NCI-H2107 (cell line): Measurements from ENCODE around the gene ROCK2.

Experiments used
- DNase-seq: peaks from one replicate; lab custom pipeline; 2025; lab: John Stamatoyannopoulos, UW

Gene ROCK2

DNA sequence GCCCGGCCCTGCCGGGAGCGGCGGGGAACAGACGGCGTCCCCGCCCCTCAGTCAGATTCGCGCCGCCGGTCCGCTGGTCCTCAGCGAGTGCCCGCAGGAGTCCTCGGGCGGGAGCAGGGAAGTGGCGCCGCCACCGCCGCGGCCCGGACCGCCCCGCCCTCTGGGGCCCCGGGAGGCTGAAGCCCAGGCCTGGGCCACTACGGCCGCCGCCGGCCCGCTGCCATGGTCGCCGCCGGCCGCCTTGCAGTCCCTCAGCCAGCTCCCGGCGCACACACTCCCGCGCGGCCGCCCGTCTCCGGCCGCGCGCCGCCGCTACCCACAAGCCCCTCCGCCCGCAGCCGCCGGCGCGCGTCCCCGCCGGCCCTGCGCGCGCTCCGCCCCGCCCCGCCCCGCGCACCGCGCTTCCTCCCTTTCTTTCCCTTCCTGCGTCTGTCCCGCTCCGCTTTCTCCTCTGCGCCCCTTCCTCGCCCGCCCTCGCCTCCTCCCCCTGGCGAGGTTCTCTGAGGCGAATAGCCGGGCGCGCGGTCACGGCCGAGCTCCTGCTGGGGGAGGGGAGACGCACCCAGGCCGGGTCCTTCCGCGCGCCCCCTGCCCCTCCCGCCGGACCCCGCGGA is at the start of gene ROCK2:
Gene ROCK2 (minus strand): TSS at position 295 of the 614 bp plus-strand sequence. CDS start 500 bp downstream, outside the sequence.
- DNase-seq, result no peak

DNA sequence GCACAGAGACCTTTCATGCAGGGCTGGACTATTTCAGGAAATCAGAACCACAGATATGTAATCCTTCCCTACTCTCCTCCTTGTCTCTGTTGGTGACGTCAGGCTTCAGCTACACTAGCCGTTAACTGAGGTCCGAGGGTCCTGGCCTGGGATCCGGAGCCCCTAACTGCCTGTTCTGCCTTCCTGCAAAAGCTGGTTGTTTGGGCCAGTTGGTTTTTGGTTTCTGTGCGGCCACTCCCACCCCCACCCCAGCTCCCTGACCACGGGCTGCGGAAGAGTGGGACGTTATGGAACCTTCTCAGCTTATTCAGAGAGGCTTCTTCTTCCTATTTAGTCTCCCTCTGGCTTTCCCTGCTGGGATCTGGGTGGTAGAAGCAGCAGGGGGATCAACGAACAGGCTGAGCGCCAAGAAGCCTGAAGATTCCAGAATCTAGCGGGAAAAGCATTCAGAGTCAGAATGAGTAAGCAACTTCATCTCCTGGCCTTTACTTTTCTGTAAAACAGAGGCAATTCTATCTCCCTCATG is 49.3 kb upstream of the ROCK2 start:
- DNase-seq, result no peak

DNA sequence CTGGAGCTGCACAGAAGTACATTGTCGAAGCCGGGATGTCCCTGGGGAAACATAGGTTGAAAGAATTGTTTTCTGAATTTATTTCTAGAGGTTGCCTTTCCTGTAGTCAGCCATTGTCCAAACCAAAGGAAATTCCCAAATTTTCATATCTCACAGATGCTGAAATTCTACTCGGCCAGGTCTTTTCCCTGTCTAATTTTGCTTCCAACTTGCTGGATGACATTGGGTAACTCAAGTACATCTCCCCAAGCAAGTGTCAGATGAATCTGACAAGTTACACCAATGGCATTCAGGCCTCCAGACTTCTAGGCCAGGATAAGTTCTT is 47.5 kb upstream of the ROCK2 start:
- no peak for DNase-seq

DNA sequence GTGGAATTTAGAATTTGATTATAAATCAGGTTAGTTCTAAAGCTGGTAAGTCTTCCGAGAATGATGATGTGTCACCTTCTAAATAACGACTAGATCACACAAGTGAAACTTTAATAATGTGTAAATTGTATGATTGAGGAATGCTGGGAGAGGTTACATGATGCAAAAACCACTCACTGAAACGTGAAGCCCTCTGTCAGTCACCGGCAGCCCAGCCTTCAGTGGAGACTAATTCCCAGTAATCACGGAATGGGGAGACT is 45.9 kb upstream of the ROCK2 start:
- DNase-seq, result no peak

DNA sequence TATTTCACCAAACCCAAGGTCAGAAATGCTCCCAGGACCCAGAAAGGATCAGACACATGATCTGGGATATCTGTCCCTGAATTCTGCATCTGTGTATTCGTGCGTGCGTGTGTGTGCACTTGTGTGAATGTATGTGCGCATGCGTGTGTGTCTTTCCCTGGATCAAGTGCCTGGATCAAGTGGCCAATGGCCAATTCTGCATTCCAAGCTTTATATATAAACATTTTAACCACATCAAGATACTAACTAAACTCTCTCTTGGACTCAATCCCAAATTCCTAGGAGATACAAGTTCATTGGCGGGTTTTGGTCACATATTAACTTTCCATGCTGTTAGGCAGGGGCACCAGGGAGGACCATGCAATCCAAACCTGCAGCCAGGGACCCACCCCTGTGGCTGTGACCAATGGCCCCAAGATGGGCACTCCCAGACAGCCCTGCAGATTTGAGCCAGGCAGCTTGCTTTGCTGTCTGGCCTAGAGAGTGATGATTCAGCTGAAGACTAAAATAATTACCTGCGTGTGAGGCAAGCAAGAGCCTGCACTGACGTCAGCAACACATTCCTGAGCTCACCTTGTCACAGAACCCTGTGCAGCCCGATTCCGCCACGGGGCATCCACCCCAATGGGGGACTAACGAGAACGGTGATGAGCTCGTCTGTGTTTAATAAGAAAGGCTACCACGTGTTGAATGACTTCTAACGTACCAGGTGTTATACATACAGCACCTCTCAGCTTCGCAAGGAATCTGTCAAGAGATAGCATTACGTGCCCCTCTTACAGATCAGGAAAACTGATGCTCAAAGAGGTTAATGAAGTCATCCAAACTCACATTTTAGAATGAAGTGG is 45.3 kb upstream of the ROCK2 start:
- no peak for DNase-seq

DNA sequence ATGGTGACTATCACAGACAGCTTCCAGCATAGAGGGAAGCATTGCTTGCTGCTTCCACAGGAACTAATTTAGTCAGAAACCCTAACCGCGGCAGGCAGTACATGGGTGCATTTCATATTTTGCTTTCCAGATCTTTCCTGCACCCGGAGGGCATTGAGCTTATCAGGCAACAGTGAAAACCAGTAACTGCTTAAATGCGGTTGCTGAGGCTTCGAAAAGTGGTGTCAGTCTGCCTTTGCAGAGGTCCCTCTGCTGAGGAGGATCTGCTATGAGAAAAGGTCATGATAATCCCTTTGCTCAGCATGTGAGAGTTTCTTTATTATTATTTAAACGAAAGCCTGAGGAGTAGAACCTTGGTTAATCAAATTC is 44.6 kb upstream of the ROCK2 start:
- no peak for DNase-seq

DNA sequence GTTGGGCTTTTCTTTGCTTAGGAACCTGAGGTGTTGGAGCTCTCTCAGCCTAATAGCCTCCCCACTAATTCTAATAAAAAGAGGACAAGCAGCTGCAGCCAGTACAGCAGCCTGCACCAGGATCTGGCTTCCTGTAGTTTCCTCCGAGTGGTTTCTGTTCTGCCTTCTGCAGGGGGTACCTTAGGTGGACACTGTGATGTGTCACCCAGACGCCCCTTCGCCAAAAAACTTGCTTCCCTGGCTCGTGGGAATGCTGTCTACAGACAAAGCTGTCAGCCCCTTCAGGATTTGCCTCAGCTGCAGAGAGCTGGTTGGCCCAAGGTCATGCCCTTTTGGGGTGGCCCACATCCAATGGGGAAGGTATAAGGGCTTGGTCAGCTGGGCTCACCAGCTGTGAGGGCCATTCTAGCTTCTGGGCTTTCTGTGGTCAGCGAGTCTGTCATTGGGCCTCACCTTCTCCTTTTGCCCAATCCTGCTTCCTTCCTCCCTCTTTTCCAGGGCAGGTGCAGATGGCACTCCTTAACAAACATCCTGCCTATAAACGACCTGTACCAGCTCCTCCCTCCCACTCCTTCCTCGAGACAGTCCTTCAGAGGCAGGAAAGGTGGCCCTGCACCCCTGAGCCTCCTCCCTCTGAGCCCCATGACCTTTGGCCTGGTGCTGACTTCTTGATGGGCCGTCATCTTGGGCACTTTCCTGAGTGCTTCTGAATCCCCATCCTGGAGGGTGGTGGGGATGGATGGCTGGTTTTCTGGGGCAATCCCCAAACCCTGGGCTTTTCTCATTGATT is 44.0 kb upstream of the ROCK2 start:
- DNase-seq, result no peak

DNA sequence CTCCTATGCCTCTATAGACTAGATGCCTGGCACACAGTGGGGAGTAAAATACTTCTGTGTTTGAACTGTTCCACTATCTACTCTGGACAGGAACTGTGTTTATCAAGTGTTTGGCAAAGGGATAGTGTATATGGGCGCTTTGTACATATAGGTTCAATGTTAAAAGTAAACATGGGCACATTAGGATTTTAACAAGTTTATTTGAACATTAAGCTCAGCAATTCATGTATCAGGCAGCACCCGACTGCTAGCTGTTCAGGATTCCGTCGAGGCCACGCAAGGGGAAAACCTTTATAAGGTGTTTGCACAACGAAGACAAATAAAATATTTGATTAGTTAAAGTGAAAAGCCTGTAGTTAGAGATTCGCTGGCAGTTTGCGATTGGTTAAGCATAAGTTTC is 43.4 kb upstream of the ROCK2 start:
- no peak for DNase-seq

DNA sequence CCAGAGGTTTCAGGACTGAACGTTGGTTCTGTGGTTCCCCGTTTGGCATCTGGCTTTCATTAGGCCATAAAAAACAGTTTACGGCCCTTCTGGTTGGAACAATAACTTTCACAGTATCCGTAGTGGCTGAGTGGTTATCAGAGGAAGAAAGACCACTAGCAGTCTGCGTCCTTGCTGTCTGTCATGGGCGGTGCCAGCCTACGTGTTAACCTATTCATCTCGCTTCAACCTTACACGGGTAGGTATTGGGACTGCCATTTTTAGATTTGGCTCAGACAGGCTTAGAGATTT is 42.6 kb upstream of the ROCK2 start:
- no peak for DNase-seq

DNA sequence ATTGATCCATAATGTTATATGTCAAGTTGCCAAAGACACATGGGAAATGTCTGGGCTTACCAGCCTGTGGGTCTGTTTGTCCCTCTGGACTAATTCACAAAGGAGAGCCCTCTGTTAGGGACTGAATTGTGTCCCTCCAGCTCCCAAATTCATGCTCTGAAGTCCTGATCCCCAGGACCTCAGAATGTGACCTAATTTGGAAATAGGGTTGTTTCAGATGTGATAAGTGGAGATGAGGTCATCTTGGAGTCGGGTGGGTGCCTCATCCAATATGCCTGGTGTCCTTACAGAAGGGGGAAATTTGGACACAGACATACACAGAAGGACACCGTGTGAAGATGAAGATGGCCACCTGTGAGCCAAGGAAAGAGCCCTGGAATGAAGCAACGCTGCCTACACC is 41.4 kb upstream of the ROCK2 start:
- DNase-seq, result no peak

DNA sequence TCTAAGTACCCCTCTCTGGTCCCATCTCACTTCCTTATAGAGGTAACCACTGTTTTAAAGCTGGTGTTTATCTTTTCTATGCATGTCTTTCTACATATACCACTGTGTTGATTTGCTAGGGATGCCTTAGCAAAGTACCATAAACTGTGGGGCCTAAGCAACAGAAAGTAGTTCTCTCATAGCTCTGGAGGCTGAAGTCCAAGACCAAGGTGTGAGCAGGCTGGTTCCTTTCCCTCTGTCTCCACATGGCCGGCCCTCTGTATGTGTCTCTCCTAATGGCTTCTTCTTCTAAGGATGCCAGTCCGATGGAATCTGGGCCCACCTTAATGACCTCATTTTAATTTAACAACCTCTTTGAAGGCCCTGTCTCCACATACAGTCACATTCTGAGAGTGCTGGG is 40.8 kb upstream of the ROCK2 start:
- DNase-seq, result no peak

DNA sequence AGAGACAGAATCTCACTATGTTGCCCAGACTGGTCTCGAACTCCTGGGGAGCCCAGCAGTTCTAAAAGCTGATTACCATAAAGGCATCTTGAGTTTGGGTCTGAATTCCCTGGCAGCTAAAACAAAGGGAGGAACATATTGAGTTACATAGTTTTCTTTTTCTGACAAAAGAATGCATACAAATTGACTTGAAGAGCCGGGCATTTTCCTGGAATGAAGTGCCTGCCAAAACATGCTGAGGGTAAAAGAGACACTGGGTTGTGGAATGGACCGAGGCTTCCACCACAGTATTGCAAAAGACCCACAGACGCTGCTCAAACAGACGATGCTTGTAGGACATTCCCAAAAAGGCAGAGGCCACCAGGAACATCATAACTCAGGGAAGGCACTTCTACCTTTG is 35.1 kb upstream of the ROCK2 start:
- no peak for DNase-seq

DNA sequence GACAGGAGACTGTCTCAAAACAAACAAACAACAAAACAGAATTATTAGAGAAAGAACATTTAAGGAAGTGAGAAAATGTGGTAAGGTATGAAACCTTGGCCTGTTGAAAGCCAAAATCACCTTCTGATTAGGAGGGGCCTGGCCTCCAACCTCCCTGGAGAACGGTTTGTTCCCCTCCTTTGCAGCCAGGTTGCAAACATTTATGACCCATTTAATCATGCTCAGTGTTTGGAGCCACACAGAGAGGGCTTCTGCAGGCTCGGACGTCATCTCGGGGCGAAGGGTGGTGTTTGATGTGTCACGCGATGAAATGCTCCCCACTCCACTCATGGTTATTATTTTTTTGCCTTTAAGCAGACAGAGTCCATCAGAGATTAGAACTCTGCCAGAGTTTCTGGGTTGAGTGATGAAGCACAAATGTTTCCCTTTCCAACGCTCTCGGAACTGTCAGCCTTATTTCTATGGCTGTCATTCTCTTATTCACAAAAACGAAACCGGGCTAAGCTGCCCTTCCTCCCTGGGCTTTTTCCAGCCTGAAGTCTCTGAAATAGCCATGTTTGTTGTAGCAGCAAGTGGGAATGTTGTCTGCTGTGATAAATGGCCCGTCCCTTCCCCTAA is 33.6 kb upstream of the ROCK2 start:
- no peak for DNase-seq

DNA sequence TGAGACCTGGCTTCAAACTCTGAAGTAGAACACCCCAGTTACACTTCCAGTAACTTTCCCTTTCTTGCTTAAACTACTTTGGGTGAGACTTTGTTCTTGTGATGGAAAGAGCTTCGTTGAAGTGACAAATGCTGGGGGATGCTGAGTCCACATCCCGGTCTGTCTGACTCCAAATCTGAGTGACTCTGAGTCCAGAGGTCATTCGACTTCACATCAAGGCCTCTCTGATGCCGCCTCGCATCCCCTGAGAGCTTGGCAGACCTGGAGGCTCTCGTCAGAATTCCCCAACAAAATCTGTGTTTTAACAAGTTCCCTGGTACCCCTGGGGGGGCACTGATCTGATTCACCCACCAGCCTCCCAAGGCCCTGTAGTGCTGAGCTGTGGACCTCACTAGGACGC is 31.6 kb upstream of the ROCK2 start:
- no peak for DNase-seq

DNA sequence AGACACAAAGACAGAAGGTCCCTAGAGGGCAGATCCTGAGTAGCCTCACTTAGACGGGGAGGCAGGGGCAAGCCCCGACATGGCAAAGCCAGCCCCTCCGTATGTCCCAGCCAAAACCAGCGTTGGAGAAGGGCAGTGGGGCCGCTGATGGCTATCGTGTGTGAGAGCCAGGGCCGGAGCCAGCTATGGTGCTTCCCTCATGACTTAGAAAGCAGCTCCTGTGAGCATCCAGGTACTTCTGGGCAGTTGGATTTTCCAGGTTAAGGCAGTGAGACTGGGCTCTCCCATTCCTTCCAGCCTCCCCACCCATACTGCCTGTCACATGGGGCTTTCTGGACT is 31.2 kb upstream of the ROCK2 start:
- no peak for DNase-seq

DNA sequence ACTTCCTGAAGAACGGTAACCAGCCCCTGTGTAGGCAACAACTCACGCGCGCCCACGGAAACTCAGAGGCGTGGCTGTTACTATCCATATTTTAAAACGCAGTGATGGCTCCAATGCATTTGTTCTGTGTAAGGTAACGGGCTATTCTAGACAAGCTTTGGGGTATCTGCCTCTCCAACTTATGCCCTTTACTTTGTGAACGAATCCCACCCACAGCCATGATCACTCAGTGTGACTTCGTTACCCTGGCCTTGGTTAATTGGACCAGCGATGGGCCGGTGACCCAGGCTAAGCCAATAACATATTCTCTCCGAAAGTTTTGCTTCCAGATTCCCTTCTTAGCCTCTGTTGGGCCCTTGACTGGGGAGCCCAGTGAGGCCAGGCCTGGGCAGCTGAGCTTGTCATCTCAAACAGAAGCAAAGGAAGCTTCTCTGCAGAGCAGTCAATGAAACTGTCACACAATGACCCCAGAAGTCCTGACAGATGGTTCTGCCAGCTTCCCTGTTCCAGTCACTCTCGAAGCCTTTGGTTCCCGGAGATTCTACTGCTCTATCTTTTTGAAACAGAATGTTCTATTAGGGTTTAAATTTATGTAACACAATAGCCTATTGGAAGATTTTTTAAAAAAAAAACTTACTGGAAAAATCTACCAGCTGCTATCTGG is 30.7 kb upstream of the ROCK2 start:
- DNase-seq, result no peak

DNA sequence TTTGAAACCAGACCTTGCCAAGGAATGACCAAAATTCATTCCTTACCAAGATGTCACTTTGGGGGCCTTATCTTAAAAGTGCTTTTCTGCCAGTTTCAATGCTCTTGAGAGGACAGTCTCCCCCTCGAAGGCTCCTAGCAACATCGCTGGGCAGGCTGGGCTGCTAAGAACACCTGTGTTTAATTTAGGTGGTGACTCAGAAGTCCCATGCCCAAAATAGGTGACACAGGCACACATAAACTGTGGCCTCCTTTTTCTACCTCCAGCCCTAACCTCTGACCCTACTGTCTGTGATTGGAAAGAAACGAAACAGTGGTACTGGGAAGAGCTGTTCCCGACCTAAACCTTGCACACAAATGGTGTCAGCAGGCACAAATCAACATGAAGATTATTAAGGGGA is 28.7 kb upstream of the ROCK2 start:
- DNase-seq, result no peak

DNA sequence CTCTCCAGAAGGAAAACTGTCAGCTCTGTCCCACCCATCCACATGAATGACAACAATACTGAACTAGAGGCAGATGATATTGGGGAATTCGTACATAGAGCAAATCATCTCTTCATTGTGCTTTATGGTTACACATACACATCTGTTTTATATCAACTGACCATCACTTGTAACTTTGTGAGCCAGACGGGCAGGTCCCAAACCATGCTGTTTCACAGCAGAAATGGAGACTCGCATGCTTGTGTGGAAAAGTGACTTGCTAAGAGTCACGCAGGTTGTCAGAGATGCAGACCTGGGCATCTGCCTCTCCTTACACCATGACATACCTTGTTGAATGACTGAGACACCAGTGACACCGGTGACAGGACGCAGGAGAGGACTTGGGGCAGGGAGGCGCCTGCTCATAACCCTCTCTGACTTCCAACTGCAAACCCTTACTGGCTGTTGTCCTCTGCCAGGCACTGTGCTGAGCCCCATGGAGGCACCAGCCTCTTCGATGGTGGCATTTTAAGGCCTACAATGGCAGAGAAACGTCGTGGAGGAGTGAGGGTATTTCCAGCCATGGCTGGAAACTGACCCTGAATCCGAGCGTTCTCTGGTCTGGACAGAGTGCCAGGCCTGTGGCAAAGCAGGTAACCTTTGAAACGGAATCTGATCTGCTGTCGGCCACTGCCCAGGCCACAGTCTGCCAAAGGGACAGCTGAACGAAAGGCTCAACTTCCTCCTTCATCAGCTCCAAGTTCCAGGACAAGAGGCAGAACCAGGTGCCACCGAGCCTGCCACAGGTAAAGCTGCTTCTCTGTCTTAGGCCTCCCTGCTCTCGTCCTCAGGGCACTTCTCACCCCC is 26.9 kb upstream of the ROCK2 start:
- no peak for DNase-seq

DNA sequence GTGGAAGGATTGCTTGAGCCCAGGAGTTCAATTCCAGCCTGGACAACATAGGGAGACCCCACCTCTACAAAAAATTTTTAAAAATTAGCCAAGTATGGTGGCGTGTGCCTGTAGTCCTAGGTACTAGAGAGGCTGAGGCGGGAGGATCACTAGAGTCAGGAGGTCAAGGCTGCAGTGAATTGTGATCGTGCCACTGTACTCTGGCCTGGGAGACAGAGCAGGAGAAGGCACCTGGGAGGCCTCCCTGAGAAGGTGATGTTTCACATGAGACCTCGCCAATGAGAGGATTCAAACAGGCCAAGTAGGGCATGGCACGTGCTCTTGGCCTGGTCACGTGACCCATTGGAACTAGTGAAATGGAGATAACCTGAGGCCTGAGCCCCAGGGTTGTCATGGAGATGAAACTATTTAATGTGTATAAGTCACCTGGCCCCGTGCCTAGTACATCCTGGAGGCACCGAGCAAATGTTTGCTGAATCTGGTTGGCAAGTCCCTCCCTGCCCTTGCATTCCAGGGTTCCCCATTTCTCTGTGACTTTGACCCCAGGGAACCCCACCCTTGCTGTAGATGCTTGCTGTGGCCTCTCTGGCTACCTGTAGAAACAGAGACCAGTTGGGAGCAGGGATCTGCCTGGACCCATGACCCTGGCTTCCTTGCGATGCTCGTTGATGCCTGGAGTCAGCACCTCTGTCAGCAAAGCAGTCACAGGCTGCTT is 26.1 kb upstream of the ROCK2 start:
- no peak for DNase-seq

DNA sequence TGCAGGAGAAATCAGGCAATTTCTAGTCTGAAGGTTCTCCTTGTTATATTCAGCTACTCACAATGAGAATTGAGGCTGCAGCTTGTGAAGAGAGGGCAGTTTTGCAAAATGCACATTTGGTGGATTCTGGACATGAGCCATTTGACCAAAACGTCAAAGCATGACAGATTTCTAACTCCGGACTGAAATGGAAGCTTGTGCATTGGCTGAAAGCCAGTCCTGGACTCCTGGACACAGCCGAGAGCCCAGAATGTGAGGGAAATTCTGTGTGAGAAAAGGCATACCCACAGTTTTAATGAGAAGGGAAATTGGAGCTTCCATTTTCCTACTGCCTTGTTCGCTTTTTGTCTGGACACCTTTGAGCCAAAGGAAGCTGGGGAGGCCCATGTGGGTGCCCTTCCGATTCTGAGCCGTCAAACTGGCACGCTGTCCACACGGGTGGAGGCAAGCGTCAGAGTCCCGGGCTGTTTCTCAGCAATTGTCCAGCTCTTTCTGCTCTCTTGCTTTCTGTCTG is 23.7 kb upstream of the ROCK2 start:
- DNase-seq, result no peak
